Activated naive CD8-positive, alpha-beta T cell treated with anti-CD3 and anti-CD28 coated beads, Interleukin-2, amount 10 ng/mL, durations not matched to agents 7 days and 5 days (primary cell): ENCODE measurements around the gene DCTN2. TPM values are rescaled to one million over a fixed set of nuclear protein-coding genes. Genes with fewer than 3 reads are reported as not detected.

Experiments used
- ATAC-seq: fragments of 150-1000 bp; cut with Tn5 transposase; one replicate; pipeline ENCODE4 v1.10.0; 2021; ENCODE audit warnings: low read depth, moderate library complexity
- POLR2A ChIA-PET: fragments of 350-600 bp; sonication (Branson Sonifier 250); formaldehyde crosslinking; loops from one replicate; lab custom pipeline; 2021; ENCODE audit warnings: antibody characterized with exemption; lab: Charles Lee
- DNase-seq: peaks from one replicate; pipeline ENCODE4 v3.0.0; 2021
- H3K27ac Mint-ChIP-seq: one replicate; pipeline ENCODE4 v1.8.0; 2022; ENCODE audit warnings: mild to moderate bottlenecking, mixed read lengths
- H3K27me3 Mint-ChIP-seq: one replicate; pipeline ENCODE4 v1.8.0; 2022; ENCODE audit warnings: mild to moderate bottlenecking, moderate library complexity, mixed read lengths
- H3K36me3 Mint-ChIP-seq: one replicate; pipeline ENCODE4 v1.8.0; 2021; ENCODE audit warnings: mild to moderate bottlenecking, mixed read lengths
- H3K4me1 Mint-ChIP-seq: one replicate; pipeline ENCODE4 v1.8.0; 2021; ENCODE audit warnings: mixed read lengths
- H3K4me3 Mint-ChIP-seq: one replicate; pipeline ENCODE4 v1.8.0; 2022; ENCODE audit warnings: mild to moderate bottlenecking, moderate library complexity, mixed read lengths
- H3K9me3 Mint-ChIP-seq: one replicate; pipeline ENCODE4 v1.8.0; 2021; ENCODE audit warnings: mixed read lengths
- total RNA-seq, 2 experiments: library from RNA; stranded (reverse); gene quantifications; one replicate each; pipeline ENCODE4 v1.2.3, GENCODE V29; 2021

Gene DCTN2
- total RNA-seq, 2 experiments from 2014 or later, result 81.0 to 84.4 TPM

DNA sequence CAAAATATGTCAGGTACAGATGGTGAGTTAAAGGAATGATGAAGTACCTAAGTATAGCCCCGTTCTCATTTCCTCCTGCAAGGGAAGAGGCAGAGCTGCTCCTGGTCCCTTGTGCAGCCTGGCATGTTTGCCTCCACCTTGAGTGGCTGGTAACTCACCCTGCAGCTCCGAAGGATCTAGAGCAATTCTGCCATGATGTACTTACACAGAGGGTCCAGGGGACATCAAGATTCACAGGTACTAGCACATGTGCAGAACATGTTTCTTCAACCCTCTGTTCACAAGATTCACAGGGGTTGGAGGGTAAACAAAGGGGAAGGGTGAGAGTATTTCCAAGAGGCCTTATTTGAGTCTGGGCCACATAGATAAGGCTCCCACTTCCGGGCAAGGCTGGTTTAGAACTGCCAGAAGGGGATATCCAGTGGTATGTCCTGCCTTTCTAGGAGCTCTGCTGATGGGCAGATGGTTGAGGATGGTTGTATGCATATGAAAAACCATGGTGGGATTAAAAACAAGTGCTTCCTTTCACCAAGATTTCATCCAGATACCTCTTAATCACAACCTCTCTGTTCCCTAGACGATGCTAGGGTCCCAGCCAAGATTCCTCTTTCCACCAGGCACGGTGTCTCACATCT lies 7.7 kb downstream of the DCTN2 start:
- H3K36me3 Mint-ChIP-seq, result peaks cover 20% of the 10 kb centered on the region
- POLR2A ChIA-PET, result interaction anchor here (0.6 to 1.0 kb wide), 4 partner anchors 11 to 134 kb away, joined by 3 read pairs; no protein-coding TSS in a partner anchor
- H3K27ac Mint-ChIP-seq, result no peak overlapping the region
- H3K4me3 Mint-ChIP-seq, result no peak overlapping the region
- H3K9me3 Mint-ChIP-seq, result no peaks in the 10 kb centered on the region
- H3K4me1 Mint-ChIP-seq, result peaks cover 14% of the 10 kb centered on the region
- no peaks in the 10 kb centered on the region for H3K27me3 Mint-ChIP-seq
- ATAC-seq (no peak), DNase-seq (no peak)

DNA sequence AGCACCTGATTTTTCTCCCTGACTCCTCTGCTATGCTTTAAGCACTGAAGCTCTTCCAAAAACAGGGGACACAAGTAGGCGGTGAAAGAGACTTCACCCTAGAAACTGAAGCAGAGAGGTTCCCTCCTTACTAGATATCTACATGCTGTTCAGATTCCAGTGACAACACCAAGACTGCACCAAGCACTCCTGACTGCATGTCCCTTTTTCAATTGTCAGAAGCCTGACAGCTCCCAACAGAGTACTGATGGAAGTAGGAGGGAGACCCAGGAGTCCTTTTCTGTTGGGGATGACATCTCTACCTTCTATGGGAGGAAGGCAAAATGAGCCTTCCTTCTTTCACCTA lies 10.4 kb downstream of the DCTN2 start:
- no peak overlapping the region for H3K27ac Mint-ChIP-seq
- no peaks in the 10 kb centered on the region for H3K9me3 Mint-ChIP-seq
- ATAC-seq (no peak), DNase-seq (no peak)
- H3K27me3 Mint-ChIP-seq, result no peaks in the 10 kb centered on the region
- peaks cover 24% of the 10 kb centered on the region for H3K36me3 Mint-ChIP-seq
- H3K4me1 Mint-ChIP-seq, result peaks cover 6% of the 10 kb centered on the region
- H3K4me3 Mint-ChIP-seq, result no peak overlapping the region
- POLR2A ChIA-PET, result interaction anchor here (1.2 kb wide), 1 partner anchor 16 kb away, joined by 3 read pairs; no protein-coding TSS in a partner anchor

- no peaks in the 10 kb centered on the region for H3K27me3 Mint-ChIP-seq
- ATAC-seq, result no peak
- peaks cover 26% of the 10 kb centered on the region for H3K36me3 Mint-ChIP-seq
- H3K4me1 Mint-ChIP-seq, result peaks cover 6% of the 10 kb centered on the region
- no peak overlapping the region for H3K27ac Mint-ChIP-seq
- no peak overlapping the region for H3K4me3 Mint-ChIP-seq
- DNase-seq, result no peak
- POLR2A ChIA-PET, result interaction anchor here (1.2 to 1.6 kb wide), 2 partner anchors 15 to 16 kb away, joined by 3 to 5 read pairs; partner anchors contain the start of gene DDIT3
- no peaks in the 10 kb centered on the region for H3K9me3 Mint-ChIP-seq
Observed at GRCh38 chr12:57535764-57536596, 11.0 kb downstream of the DCTN2 start.

DNA sequence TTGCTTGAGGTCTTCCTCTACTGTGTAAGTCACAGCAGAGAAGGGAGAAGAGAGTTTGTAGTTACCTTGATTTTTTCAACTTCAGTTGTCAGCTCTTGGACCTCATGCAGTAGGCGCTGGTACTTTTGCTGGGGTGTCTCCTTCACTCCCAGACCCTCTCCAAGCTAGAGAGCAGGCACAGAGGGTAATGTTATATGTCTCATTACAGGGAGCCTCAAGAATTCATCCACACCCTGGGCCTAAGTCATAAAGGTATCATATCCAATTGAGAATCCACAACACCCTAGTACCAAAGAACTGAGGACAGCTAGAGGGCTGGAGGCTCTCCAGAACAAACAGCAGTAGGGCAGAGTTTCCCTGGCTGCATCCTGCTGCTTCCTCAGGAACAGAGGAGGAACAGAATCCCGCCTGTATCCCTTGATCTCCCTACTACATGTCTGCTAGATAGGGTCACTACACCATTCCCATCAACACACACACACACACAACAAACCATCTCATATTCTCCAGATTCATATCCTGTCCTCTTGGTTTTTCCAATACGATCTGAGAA lies 11.9 kb downstream of the DCTN2 start:
- Mint-ChIP-seq H3K36me3 (peaks cover 26% of the 10 kb centered on the region), H3K4me1 (peaks cover 6% of the 10 kb centered on the region), H3K27me3 (no peaks in the 10 kb centered on the region), H3K9me3 (no peaks in the 10 kb centered on the region), H3K27ac (no peak overlapping the region), H3K4me3 (no peak overlapping the region)
- ATAC-seq (no peak), DNase-seq (no peak)
- POLR2A ChIA-PET, result interaction anchor here (1.2 to 1.6 kb wide), 2 partner anchors 11 to 15 kb away, joined by 4 to 5 read pairs; partner anchors contain the start of gene DDIT3

- ATAC-seq (no peak), DNase-seq (no peak)
- Mint-ChIP-seq H3K4me3 (no peak overlapping the region), H3K27ac (no peak overlapping the region), H3K36me3 (peaks cover 28% of the 10 kb centered on the region), H3K4me1 (peaks cover 6% of the 10 kb centered on the region), H3K27me3 (no peaks in the 10 kb centered on the region), H3K9me3 (no peaks in the 10 kb centered on the region)
- POLR2A ChIA-PET, result interaction anchor here (0.6 to 1.6 kb wide), 3 partner anchors 10 to 273 kb away, joined by 4 to 7 read pairs (median 5); partner anchors contain the start of gene DDIT3
Observed at GRCh38 chr12:57534250-57534649, 12.7 kb downstream of the DCTN2 start.

- POLR2A ChIA-PET, result no interaction called here
- Mint-ChIP-seq H3K27ac (no peak overlapping the region), H3K36me3 (peaks cover 26% of the 10 kb centered on the region)
Observed at GRCh38 chr12:57533108-57533507, 13.9 kb downstream of the DCTN2 start.

DNA sequence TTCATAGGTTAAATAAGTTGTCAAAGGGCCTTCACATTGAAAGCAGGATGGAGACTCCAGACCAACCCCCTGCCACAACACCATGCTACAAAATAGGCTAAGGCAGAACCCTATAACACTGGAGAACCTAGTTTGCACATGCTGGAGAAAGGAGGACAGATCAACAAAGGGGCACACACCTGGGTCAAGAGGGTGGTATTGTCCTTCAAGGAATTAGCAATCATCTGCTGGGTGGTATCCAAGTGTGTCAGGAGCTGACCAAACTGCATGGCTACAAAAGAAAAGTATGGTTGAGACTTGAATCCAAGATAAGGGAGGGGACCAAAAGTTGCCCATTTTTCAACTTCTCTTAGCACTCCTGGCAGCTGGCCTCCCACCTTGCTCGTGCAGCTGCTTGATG lies 15.2 kb downstream of the DCTN2 start:
- no peak for DNase-seq
- no peak for ATAC-seq
- Mint-ChIP-seq H3K4me1 (peaks cover 2% of the 10 kb centered on the region), H3K9me3 (no peaks in the 10 kb centered on the region), H3K27me3 (no peaks in the 10 kb centered on the region), H3K4me3 (no peak overlapping the region), H3K36me3 (peaks cover 16% of the 10 kb centered on the region), H3K27ac (no peak overlapping the region)
- POLR2A ChIA-PET, result interaction anchor here (1.1 kb wide), 1 partner anchor 73 kb away, joined by 3 read pairs; no protein-coding TSS in a partner anchor

More at GRCh38 chr12:57533108-57533507, 13.9 kb downstream of the DCTN2 start:
- DNase-seq (no peak), ATAC-seq (no peak)
- no peaks in the 10 kb centered on the region for H3K27me3 Mint-ChIP-seq
- peaks cover under 1% of the 10 kb centered on the region for H3K4me1 Mint-ChIP-seq
- H3K4me3 Mint-ChIP-seq, result no peak overlapping the region
- H3K9me3 Mint-ChIP-seq, result no peaks in the 10 kb centered on the region

DNA sequence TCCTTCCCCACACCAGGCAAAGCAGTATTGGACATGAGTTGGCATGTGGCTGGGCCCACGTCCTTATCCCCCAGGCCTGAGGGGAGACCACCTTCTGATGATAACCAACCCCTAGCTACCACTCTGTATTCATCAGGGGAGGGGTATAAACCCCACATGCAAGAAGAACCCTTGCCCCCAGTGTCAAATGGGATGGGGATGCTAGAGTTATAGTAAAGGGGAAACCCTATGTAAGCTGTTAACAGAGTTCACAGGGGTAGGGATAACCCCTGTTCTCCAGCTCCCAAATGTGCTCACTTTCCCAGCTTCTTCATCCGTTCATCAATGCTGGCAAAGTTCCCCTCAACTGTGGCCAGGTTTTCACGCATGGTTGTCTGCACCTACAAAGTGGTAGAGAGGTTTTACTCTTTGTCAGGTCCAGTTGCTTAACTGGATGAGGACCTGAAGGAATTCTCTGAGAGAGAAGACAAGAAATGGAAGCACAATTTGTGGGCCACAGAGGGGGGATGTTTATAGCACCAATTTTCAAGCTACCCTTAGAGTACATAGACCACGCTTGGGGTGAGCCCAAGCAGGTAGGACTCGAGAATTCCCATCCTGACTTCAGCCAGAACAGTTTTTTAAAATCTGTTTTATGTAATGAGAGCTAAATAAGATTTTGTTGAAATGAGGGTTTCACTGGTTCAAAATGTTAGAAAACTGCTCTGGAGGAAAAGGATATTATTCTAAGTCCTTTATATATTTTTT lies 16.4 kb downstream of the DCTN2 start:
- no peak overlapping the region for H3K27ac Mint-ChIP-seq
- peaks cover 16% of the 10 kb centered on the region for H3K36me3 Mint-ChIP-seq

DNA sequence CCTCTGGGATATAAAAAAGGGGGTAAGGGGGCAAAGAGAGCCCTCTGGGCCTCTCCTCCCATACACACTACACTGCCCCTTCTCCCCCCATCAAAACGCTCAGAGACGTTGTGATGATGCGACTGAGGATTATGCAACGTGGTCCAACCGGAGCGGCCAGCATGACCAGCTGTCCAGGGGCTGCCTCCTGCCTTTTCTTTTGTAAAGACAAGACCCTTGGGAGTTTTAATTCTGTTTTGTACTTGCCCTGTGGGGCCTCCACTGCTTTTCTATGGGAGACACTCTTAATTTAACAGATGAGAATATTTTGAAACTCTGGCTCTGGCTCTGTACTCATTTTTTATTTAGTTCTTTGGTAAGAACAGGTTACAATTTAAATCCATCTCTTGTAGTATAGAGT lies 17.2 kb downstream of the DCTN2 start:
- H3K4me1 Mint-ChIP-seq, result peaks cover 5% of the 10 kb centered on the region
- ATAC-seq, result no peak
- H3K9me3 Mint-ChIP-seq, result no peaks in the 10 kb centered on the region
- POLR2A ChIA-PET, result interaction anchor here (0.7 to 0.8 kb wide), 3 partner anchors 9 to 32 kb away, joined by 3 read pairs; partner anchors contain the start of genes DCTN2 and DDIT3
- no peak overlapping the region for H3K4me3 Mint-ChIP-seq
- peaks cover 18% of the 10 kb centered on the region for H3K36me3 Mint-ChIP-seq
- no peaks in the 10 kb centered on the region for H3K27me3 Mint-ChIP-seq
- no peak for DNase-seq
- no peak overlapping the region for H3K27ac Mint-ChIP-seq

More for the DNA sequence above, 16.4 kb downstream of the DCTN2 start:
- ATAC-seq (no peak), DNase-seq (no peak)
- Mint-ChIP-seq H3K9me3 (no peaks in the 10 kb centered on the region), H3K27me3 (no peaks in the 10 kb centered on the region), H3K4me1 (peaks cover 2% of the 10 kb centered on the region), H3K4me3 (no peak overlapping the region)
- POLR2A ChIA-PET, result interaction anchor here (0.7 to 0.8 kb wide), 3 partner anchors 10 to 16 kb away, joined by 3 to 5 read pairs (median 3); partner anchors contain the start of genes DCTN2 and DDIT3

DNA sequence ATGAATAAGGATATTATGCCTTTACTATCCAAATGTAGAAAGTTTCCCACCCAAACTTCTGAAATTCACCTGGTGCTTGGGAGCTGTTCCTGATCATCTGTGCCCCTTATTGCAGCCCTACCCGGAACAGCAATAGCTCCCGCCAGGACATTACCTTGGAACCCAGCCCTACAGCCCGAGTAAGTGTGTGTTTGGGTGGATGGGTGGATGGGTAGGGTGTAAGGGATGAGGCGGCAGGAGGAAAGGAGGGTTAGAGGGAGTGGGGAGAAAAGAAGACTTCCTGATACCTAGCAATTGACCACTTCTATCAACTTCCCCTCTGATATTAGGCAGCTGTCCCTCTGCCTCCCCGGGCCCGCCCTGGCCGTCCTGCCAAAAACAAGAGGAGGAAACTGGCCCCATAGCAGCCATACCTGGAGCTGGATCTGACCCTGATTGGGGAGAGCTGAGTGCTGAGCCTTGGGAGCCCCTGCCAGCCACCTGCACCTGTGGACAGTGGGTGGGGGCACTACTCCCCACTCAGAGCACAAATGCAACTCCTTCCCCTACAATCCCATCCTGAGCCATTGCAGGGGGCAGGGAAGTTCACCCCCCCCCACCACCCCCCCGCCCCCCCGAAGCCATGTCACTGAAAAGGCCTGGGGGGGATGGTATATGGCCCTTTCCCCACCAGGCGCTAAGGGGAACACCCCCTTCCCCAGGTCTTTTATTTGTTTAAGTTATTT lies 18.0 kb downstream of the DCTN2 start:
- Mint-ChIP-seq H3K9me3 (no peaks in the 10 kb centered on the region), H3K4me3 (no peak overlapping the region), H3K27ac (no peak overlapping the region), H3K27me3 (no peaks in the 10 kb centered on the region), H3K4me1 (peaks cover 12% of the 10 kb centered on the region), H3K36me3 (peaks cover 18% of the 10 kb centered on the region)
- no peak for ATAC-seq
- no peak for DNase-seq
- POLR2A ChIA-PET, result interaction anchor here (0.8 to 1.2 kb wide), 3 partner anchors 11 to 52 kb away, joined by 3 read pairs; no protein-coding TSS in a partner anchor

- H3K4me1 Mint-ChIP-seq, result peaks cover 19% of the 10 kb centered on the region
- H3K27me3 Mint-ChIP-seq, result no peaks in the 10 kb centered on the region
- no peak overlapping the region for H3K27ac Mint-ChIP-seq
- H3K9me3 Mint-ChIP-seq, result no peaks in the 10 kb centered on the region
- POLR2A ChIA-PET, result interaction anchor here (0.6 to 1.2 kb wide), 4 partner anchors 12 to 51 kb away, joined by 3 read pairs; no protein-coding TSS in a partner anchor
- H3K4me3 Mint-ChIP-seq, result no peak overlapping the region
- H3K36me3 Mint-ChIP-seq, result peaks cover 16% of the 10 kb centered on the region
- DNase-seq, result no peak
- ATAC-seq, result no peak
Observed at GRCh38 chr12:57528176-57528575, 18.8 kb downstream of the DCTN2 start.

- H3K27ac Mint-ChIP-seq, result no peak overlapping the region
- no peaks in the 10 kb centered on the region for H3K27me3 Mint-ChIP-seq
- POLR2A ChIA-PET, result interaction anchor here (1.0 to 1.2 kb wide), 2 partner anchors 12 to 16 kb away, joined by 3 read pairs; no protein-coding TSS in a partner anchor
- peaks cover 23% of the 10 kb centered on the region for H3K4me1 Mint-ChIP-seq
- ATAC-seq (no peak), DNase-seq (no peak)
- H3K9me3 Mint-ChIP-seq, result no peaks in the 10 kb centered on the region
- no peak overlapping the region for H3K4me3 Mint-ChIP-seq
- H3K36me3 Mint-ChIP-seq, result peaks cover 14% of the 10 kb centered on the region
Observed at GRCh38 chr12:57527184-57527583, 19.8 kb downstream of the DCTN2 start.
